Measurements from ENCODE around the gene CIB2.

DNA sequence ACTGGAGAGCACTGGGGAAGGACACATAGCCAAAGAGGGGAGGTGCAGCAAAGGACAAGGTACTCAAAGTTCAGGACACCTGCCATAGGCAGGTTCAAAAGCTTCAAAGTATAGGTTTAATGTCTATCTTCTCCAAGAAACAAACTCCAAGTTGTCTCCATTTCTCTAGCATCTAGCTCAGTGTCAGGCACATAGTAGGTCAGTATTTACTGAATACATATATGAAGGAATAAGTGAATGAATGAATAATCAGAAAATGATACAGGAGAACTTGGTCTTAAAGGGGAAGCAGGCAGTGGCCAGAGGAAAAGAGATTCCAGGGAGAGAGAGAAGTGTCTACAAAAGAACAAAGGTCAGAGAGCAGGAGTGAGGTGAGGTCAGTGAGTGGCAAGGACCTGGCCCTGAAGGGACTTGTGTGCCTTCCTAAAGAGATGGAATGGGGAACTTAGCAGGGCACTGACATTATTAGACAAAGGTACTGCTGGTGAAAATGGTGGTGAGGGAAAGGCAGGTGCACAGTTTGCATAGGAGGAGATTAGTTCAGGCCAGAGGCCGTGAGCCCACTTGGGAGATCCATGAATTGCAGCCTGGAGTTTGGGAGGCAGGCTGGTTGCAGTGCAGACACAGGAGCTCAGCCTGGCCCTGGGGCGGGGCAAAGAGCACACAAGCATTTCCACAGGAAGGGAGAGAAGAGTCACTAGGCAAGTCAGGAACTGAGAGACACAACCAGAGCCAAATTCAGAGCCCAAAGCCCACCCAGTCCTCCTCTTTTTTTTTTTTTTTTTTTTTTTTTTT lies 75.1 kb downstream of the CIB2 start:
- TF ChIP-seq, protein P1, sequence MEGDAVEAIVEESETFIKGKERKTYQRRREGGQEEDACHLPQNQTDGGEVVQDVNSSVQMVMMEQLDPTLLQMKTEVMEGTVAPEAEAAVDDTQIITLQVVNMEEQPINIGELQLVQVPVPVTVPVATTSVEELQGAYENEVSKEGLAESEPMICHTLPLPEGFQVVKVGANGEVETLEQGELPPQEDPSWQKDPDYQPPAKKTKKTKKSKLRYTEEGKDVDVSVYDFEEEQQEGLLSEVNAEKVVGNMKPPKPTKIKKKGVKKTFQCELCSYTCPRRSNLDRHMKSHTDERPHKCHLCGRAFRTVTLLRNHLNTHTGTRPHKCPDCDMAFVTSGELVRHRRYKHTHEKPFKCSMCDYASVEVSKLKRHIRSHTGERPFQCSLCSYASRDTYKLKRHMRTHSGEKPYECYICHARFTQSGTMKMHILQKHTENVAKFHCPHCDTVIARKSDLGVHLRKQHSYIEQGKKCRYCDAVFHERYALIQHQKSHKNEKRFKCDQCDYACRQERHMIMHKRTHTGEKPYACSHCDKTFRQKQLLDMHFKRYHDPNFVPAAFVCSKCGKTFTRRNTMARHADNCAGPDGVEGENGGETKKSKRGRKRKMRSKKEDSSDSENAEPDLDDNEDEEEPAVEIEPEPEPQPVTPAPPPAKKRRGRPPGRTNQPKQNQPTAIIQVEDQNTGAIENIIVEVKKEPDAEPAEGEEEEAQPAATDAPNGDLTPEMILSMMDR (IDR thresholded peaks at IDR 0.05): no peak
- TF ChIP-seq POLR2A (IDR thresholded peaks at IDR 0.05): no peak

Measured in suprapubic skin (tissue), 3 donors.